Measurements from ENCODE around the gene OAS1. TPM values are rescaled to one million over a fixed set of nuclear protein-coding genes. Genes with fewer than 3 reads are reported as not detected.

The OAS1 gene
- polyA plus RNA-seq, 1 donor (not counting 4 experiments of a cell fraction or from before 2014, with no cell fraction given), result 88.3 TPM

GRCh38 chr12:112945515-112945914, 38.8 kb downstream of the OAS1 start:
- Histone ChIP-seq H3K9me3 (ENCODE audit: control insufficient read depth, low read depth, low read length) (no peaks in the 10 kb centered on the region), H3K4me2 (ENCODE audit: control insufficient read depth, extremely low read depth, insufficient read depth, low read depth, low read length) (no peak overlapping the region), H3K4me1 (ENCODE audit: control insufficient read depth, extremely low read depth, insufficient read depth, low read length) (no peaks in the 10 kb centered on the region), H3K79me2 (ENCODE audit: control insufficient read depth, insufficient read depth, low read length) (peaks cover 23% of the 10 kb centered on the region), H3K27me3 (ENCODE audit: control insufficient read depth, extremely low read depth, insufficient read depth, low read length) (no peaks in the 10 kb centered on the region), H3K9ac (ENCODE audit: control insufficient read depth, extremely low read depth, insufficient read depth, low read length) (no peak overlapping the region), H4K20me1 (ENCODE audit: control insufficient read depth, extremely low read depth, insufficient read depth, low read length) (no peaks in the 10 kb centered on the region), H3K27ac (ENCODE audit: control insufficient read depth, insufficient read depth, low read length) (no peak overlapping the region), H3K9me1 (ENCODE audit: control insufficient read depth, extremely low read depth, insufficient read depth, low read length) (no peaks in the 10 kb centered on the region), H3K4me3 (ENCODE audit: control insufficient read depth in 2 of 3, extremely low read depth in 1 of 3, insufficient read depth in 2 of 3, low read depth in 1 of 3, low read length in 3 of 3) (no peak overlapping the region), H2AFZ (ENCODE audit: control insufficient read depth, low read length) (no peak overlapping the region), H3K36me3 (ENCODE audit: control insufficient read depth in 2 of 2, extremely low read depth in 1 of 2, insufficient read depth in 2 of 2, low read length in 2 of 2) (peaks cover 23 to 34% of the 10 kb centered on the region in 2 experiments)
- no peak for TF ChIP-seq EZH2 (IDR thresholded peaks at IDR 0.05; ENCODE audit: low read length)
- no peak for TF ChIP-seq CTCF (optimal IDR thresholded peaks at IDR 0.05 in 1 of 3, IDR thresholded peaks at IDR 0.05 in 1 of 3, conservative IDR thresholded peaks at IDR 0.05 in 1 of 3; ENCODE audit: extremely low read depth in 1 of 3, insufficient read depth in 2 of 3, low read length in 3 of 3)
- no peak for DNase-seq (ENCODE audit: low read depth, low spot score)
- dilution Hi-C loops (cut with MboI; ENCODE audit: extremely low pct_ligation_motif_present, low sequenced_read_pairs), result no loop called here
- FAIRE-seq, result no peak

- no peak for TF ChIP-seq EZH2 (IDR thresholded peaks at IDR 0.05; ENCODE audit: low read length)
- TF ChIP-seq CTCF (optimal IDR thresholded peaks at IDR 0.05 in 1 of 3, IDR thresholded peaks at IDR 0.05 in 1 of 3, conservative IDR thresholded peaks at IDR 0.05 in 1 of 3; ENCODE audit: extremely low read depth in 1 of 3, insufficient read depth in 2 of 3, low read length in 3 of 3), result no peak
- no peak overlapping the region for H3K4me2 ChIP-seq (ENCODE audit: control insufficient read depth, extremely low read depth, insufficient read depth, low read depth, low read length)
- H3K79me2 ChIP-seq (ENCODE audit: control insufficient read depth, insufficient read depth, low read length), result peaks cover 14% of the 10 kb centered on the region
- no peaks in the 10 kb centered on the region for H3K9me1 ChIP-seq (ENCODE audit: control insufficient read depth, extremely low read depth, insufficient read depth, low read length)
- DNase-seq (ENCODE audit: low read depth, low spot score), result no peak
- no peaks in the 10 kb centered on the region for H3K9me3 ChIP-seq (ENCODE audit: control insufficient read depth, low read depth, low read length)
- H3K27ac ChIP-seq (ENCODE audit: control insufficient read depth, insufficient read depth, low read length), result no peak overlapping the region
- no peak overlapping the region for H3K4me3 ChIP-seq (ENCODE audit: control insufficient read depth in 2 of 3, extremely low read depth in 1 of 3, insufficient read depth in 2 of 3, low read depth in 1 of 3, low read length in 3 of 3)
- H3K36me3 ChIP-seq (ENCODE audit: control insufficient read depth in 2 of 2, extremely low read depth in 1 of 2, insufficient read depth in 2 of 2, low read length in 2 of 2), result peaks cover 24 to 30% of the 10 kb centered on the region in 2 experiments
- FAIRE-seq, result no peak
- no peak overlapping the region for H3K9ac ChIP-seq (ENCODE audit: control insufficient read depth, extremely low read depth, insufficient read depth, low read length)
- no peaks in the 10 kb centered on the region for H3K27me3 ChIP-seq (ENCODE audit: control insufficient read depth, extremely low read depth, insufficient read depth, low read length)
- no peaks in the 10 kb centered on the region for H3K4me1 ChIP-seq (ENCODE audit: control insufficient read depth, extremely low read depth, insufficient read depth, low read length)
- dilution Hi-C loops (cut with MboI; ENCODE audit: extremely low pct_ligation_motif_present, low sequenced_read_pairs), result no loop called here
- H2AFZ ChIP-seq (ENCODE audit: control insufficient read depth, low read length), result no peak overlapping the region
- no peaks in the 10 kb centered on the region for H4K20me1 ChIP-seq (ENCODE audit: control insufficient read depth, extremely low read depth, insufficient read depth, low read length)
Measured at GRCh38 chr12:112946236-112947000, 39.7 kb downstream of the OAS1 start.
